ENCODE data around the gene TMIGD3. TPM values are rescaled to one million over a fixed set of nuclear protein-coding genes. Genes with fewer than 3 reads are reported as not detected.

TMIGD3 gene
- total and polyA plus RNA-seq, 2 of the 4 experiments (the other 2 are of a cell fraction): under 0.01 to 0.12 TPM

GRCh38 chr1:111487133-111487532 is 16.3 kb downstream of the TMIGD3 start:
- no peaks in the 10 kb centered on the region for H3K9me1 ChIP-seq (ENCODE audit: insufficient read depth, low read length)
- WGBS, 2 experiments (ENCODE audit: extremely low coverage in 2 of 2, insufficient read length in 1 of 2): no CpG with 5 or more reads among the region's 6 CpGs
- in situ Hi-C loops (cut with MboI; ENCODE audit: low sequenced_read_pairs) (loop anchor here (25.0 kb wide), 1 partner anchor 875 kb away; no protein-coding TSS in a partner anchor), intact Hi-C loops (cut with micrococcal nuclease) (no loop called here), dilution Hi-C loops (cut with HindIII; ENCODE audit: low sequenced_read_pairs, unreplicated experiment) (no loop called here)
- H3K23ac ChIP-seq (ENCODE audit: low read depth, low read length): no peak overlapping the region
- H3K56ac ChIP-seq (ENCODE audit: extremely low read depth, insufficient read depth, low read length): no peak overlapping the region
- no peak overlapping the region for H2AK9ac ChIP-seq (replicated peaks; ENCODE audit: low read depth, low read length, poor library complexity)
- H3K4me3 ChIP-seq (ENCODE audit: insufficient read depth, low read depth, low read length): no peak overlapping the region
- TF ChIP-seq SMC3 (IDR thresholded peaks at IDR 0.05; ENCODE audit: low read depth, low read length) (no peak), MXI1 (IDR thresholded peaks at IDR 0.05; ENCODE audit: borderline replicate concordance, low read depth, low read length) (no peak)
- DNase-seq: no peak
- no peak overlapping the region for H3K4me2 ChIP-seq (ENCODE audit: low read depth, low read length)
- H3K18ac ChIP-seq (ENCODE audit: low read depth, low read length): no peak overlapping the region
- no peak overlapping the region for H2BK15ac ChIP-seq (ENCODE audit: low read depth, low read length)
- no peak overlapping the region for H2BK20ac ChIP-seq (ENCODE audit: low read depth, low read length)
- H3K14ac ChIP-seq (replicated peaks; ENCODE audit: low read depth, low read length): no peak overlapping the region
- no peak overlapping the region for H4K8ac ChIP-seq (ENCODE audit: low read depth in 2 of 2, low read length in 2 of 2)
- no peak overlapping the region for H4K5ac ChIP-seq (ENCODE audit: low read depth, low read length)
- H4K20me1 ChIP-seq (ENCODE audit: insufficient read depth, low read length): no peaks in the 10 kb centered on the region
- H3K36me3 ChIP-seq (ENCODE audit: control insufficient read depth, insufficient read depth, low read length): no peaks in the 10 kb centered on the region
- ChIA-PET POLR2A (ENCODE audit: unreplicated experiment) (no interaction called here), CTCF (interaction anchor here (0.6 to 0.9 kb wide), 2 partner anchors 22 to 229 kb away, joined by 5 to 7 read pairs; no protein-coding TSS in a partner anchor)
- no peak overlapping the region for H3K9ac ChIP-seq (ENCODE audit: low read depth, low read length)
- H3K27me3 ChIP-seq (ENCODE audit: control insufficient read depth, insufficient read depth, low read length): peaks cover 8% of the 10 kb centered on the region
- no peaks in the 10 kb centered on the region for H3K9me3 ChIP-seq (ENCODE audit: control insufficient read depth, insufficient read depth, low read length)
- ATAC-seq (ENCODE audit: low read depth): no peak
- H2BK5ac ChIP-seq (ENCODE audit: low read depth, low read length, poor library complexity, severe bottlenecking): no peak overlapping the region
- no peak overlapping the region for H2AK5ac ChIP-seq (ENCODE audit: low read depth, low read length)
- H3K79me1 ChIP-seq (ENCODE audit: low read depth in 1 of 2, low read length in 2 of 2): no peaks in the 10 kb centered on the region
- H3K4me1 ChIP-seq (ENCODE audit: control insufficient read depth, insufficient read depth, low read length): no peaks in the 10 kb centered on the region
- no peak overlapping the region for H2BK120ac ChIP-seq (ENCODE audit: low read depth, low read length)
- H3K4ac ChIP-seq (ENCODE audit: low read depth, low read length): no peak overlapping the region; the same call in 1 of the 2 replicates
- BruUV-seq (replicated peaks): no TSS peak
- no peak overlapping the region for H4K91ac ChIP-seq (ENCODE audit: insufficient read depth, low read depth, low read length)
- H2AFZ ChIP-seq (replicated peaks; ENCODE audit: low read length, poor library complexity): no peak overlapping the region
- no peak overlapping the region for H3K27ac ChIP-seq (ENCODE audit: insufficient read depth, low read length)
